Measurements from ENCODE around the gene ABI3.

ABI3 gene

GRCh38 chr17:49198211-49198610, 12.3 kb upstream of the ABI3 start:
- DNase-seq, result no peak

- no peak for DNase-seq
Observed at GRCh38 chr17:49200423-49201083, 10.0 kb upstream of the ABI3 start.

- DNase-seq, result no peak
Observed at GRCh38 chr17:49201481-49201927, 9.0 kb upstream of the ABI3 start.

- no peak for DNase-seq
Observed at GRCh38 chr17:49203796-49204195, 6.7 kb upstream of the ABI3 start.

- no peak for DNase-seq
Observed at GRCh38 chr17:49204516-49204915, 6.0 kb upstream of the ABI3 start.

GRCh38 chr17:49209061-49209571, 1.4 kb upstream of the ABI3 start:
- DNase-seq, result no peak

GRCh38 chr17:49213399-49213798, 2.9 kb downstream of the ABI3 start:
- no peak for DNase-seq

- DNase-seq, result no peak
Observed at GRCh38 chr17:49213847-49214246, 3.3 kb downstream of the ABI3 start.

- DNase-seq, result no peak
Observed at GRCh38 chr17:49214676-49215360, 4.3 kb downstream of the ABI3 start.

- no peak for DNase-seq
Observed at GRCh38 chr17:49216482-49216881, 6.0 kb downstream of the ABI3 start.

GRCh38 chr17:49216953-49217650, 6.6 kb downstream of the ABI3 start:
- DNase-seq, result no peak

GRCh38 chr17:49217651-49218413, 7.3 kb downstream of the ABI3 start:
- no peak for DNase-seq

GRCh38 chr17:49218941-49219913, 8.7 kb downstream of the ABI3 start:
- no peak for DNase-seq

- no peak for DNase-seq
Observed at GRCh38 chr17:49219987-49220386, 9.5 kb downstream of the ABI3 start.

GRCh38 chr17:49223168-49223516, 12.6 kb downstream of the ABI3 start:
- no peak for DNase-seq

- DNase-seq, result peak; percentile 40 to 51
Observed at GRCh38 chr17:49223517-49224197, 13.2 kb downstream of the ABI3 start.

- DNase-seq, result peak in 1 of 2 experiments; percentile 43
Observed at GRCh38 chr17:49224198-49224996, 13.9 kb downstream of the ABI3 start.

GRCh38 chr17:49224997-49225337, 14.5 kb downstream of the ABI3 start:
- DNase-seq, result no peak

GRCh38 chr17:49225554-49226236, 15.2 kb downstream of the ABI3 start:
- DNase-seq, result no peak

Data from NCI-H187 (cell line).